ENCODE results near the gene ACSM4.

GRCh38 chr12:7319930-7320329 is 16.1 kb downstream of the ACSM4 start:
- TF ChIP-seq CTCF (IDR thresholded peaks at IDR 0.05; ENCODE audit: low read depth, low read length): peak; percentile 15; the same call in 1 of the 2 replicates
- no peak for TF ChIP-seq EZH2phosphoT487 (IDR thresholded peaks at IDR 0.05; ENCODE audit: low read depth)
